ENCODE data around the gene TFEC. TPM values are rescaled to one million over a fixed set of nuclear protein-coding genes. Genes with fewer than 3 reads are reported as not detected.

The TFEC gene
- polyA plus RNA-seq, 1 of the 3 experiments (the other 2 are of a cell fraction) = not detected

DNA sequence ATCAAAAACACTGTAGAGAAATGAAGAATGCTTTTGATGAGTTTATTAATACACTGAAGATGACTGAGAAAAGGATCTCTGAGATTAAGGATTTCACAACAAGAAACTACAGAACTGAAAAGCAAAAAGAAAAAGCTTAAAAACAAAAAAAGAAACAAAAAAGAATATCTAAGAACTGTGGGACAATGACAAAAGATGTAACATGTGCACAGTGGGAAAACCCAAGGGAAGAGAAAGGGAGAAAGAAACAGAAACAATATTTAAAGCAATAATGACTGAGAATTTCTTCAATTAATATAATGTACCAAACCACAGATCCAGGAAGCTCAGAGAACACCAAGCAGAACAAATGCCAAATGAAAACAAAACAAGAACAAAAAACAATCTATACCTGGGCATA, 42.2 kb downstream of the TFEC start:
- CTCF ChIA-PET = no interaction called here
- Histone ChIP-seq H3K9me2 (no peaks in the 10 kb centered on the region), H3F3A (replicated peaks; ENCODE audit: insufficient read depth) (no peaks in the 10 kb centered on the region), H3K4me3 (ENCODE audit: low read depth in 2 of 2, low read length in 1 of 2) (no peak overlapping the region), H3K79me2 (ENCODE audit: insufficient read depth) (no peaks in the 10 kb centered on the region), H3K9ac (no peak overlapping the region), H3K36me3 (replicated peaks in 1 of 2; ENCODE audit: control insufficient read depth in 1 of 2, insufficient read depth in 2 of 2, low read length in 1 of 2) (no peaks in the 10 kb centered on the region), H3K4me2 (no peak overlapping the region), H2AFZ (ENCODE audit: low read depth) (no peak overlapping the region), H3K27me3 (ENCODE audit: insufficient read depth) (no peaks in the 10 kb centered on the region), H3K4me1 (ENCODE audit: control insufficient read depth in 1 of 2, insufficient read depth in 2 of 2, low read depth in 1 of 2, low read length in 1 of 2) (no peaks in the 10 kb centered on the region; a peak in 1 of 4 replicates), H4K20me1 (ENCODE audit: insufficient read depth) (no peaks in the 10 kb centered on the region), H3K9me3 (no peaks in the 10 kb centered on the region), H3K27ac (ENCODE audit: low read depth in 2 of 2, low read length in 1 of 2) (no peak overlapping the region)
- DNase-seq = no peak
- POLR2A ChIA-PET = no interaction called here
- no peak for TF ChIP-seq ELF1 (IDR thresholded peaks at IDR 0.05)
- TF ChIP-seq GABPA (IDR thresholded peaks at IDR 0.05; ENCODE audit: low read depth) = no peak
- TF ChIP-seq MEF2A (IDR thresholded peaks at IDR 0.05; ENCODE audit: borderline replicate concordance, low read depth) = no peak
- TF ChIP-seq RAD21 (IDR thresholded peaks at IDR 0.05; ENCODE audit: low read length) = no peak
- TF ChIP-seq, protein P1, sequence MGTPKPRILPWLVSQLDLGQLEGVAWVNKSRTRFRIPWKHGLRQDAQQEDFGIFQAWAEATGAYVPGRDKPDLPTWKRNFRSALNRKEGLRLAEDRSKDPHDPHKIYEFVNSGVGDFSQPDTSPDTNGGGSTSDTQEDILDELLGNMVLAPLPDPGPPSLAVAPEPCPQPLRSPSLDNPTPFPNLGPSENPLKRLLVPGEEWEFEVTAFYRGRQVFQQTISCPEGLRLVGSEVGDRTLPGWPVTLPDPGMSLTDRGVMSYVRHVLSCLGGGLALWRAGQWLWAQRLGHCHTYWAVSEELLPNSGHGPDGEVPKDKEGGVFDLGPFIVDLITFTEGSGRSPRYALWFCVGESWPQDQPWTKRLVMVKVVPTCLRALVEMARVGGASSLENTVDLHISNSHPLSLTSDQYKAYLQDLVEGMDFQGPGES (IDR thresholded peaks at IDR 0.05; ENCODE audit: low read depth, low read length) = no peak
- no peak for TF ChIP-seq TEAD4 (IDR thresholded peaks at IDR 0.05; ENCODE audit: borderline replicate concordance, insufficient read depth)
- no peak for TF ChIP-seq FOXM1 (IDR thresholded peaks at IDR 0.05; ENCODE audit: low read depth)
- TF ChIP-seq NFIC (IDR thresholded peaks at IDR 0.05; ENCODE audit: borderline replicate concordance) = no peak
- no peak for TF ChIP-seq SIN3A (IDR thresholded peaks at IDR 0.05; ENCODE audit: borderline replicate concordance, low read depth, low read length)
- TF ChIP-seq, protein P2, sequence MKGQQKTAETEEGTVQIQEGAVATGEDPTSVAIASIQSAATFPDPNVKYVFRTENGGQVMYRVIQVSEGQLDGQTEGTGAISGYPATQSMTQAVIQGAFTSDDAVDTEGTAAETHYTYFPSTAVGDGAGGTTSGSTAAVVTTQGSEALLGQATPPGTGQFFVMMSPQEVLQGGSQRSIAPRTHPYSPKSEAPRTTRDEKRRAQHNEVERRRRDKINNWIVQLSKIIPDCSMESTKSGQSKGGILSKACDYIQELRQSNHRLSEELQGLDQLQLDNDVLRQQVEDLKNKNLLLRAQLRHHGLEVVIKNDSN (IDR thresholded peaks at IDR 0.05; ENCODE audit: borderline replicate concordance, low read depth) = no peak
- no peak for TF ChIP-seq TAF1 (IDR thresholded peaks at IDR 0.05; ENCODE audit: borderline replicate concordance, low read depth, low read length)
- TF ChIP-seq GATA2 (CRISPR knock-in tag; IDR thresholded peaks at IDR 0.05) = no peak
- TF ChIP-seq, protein P3, sequence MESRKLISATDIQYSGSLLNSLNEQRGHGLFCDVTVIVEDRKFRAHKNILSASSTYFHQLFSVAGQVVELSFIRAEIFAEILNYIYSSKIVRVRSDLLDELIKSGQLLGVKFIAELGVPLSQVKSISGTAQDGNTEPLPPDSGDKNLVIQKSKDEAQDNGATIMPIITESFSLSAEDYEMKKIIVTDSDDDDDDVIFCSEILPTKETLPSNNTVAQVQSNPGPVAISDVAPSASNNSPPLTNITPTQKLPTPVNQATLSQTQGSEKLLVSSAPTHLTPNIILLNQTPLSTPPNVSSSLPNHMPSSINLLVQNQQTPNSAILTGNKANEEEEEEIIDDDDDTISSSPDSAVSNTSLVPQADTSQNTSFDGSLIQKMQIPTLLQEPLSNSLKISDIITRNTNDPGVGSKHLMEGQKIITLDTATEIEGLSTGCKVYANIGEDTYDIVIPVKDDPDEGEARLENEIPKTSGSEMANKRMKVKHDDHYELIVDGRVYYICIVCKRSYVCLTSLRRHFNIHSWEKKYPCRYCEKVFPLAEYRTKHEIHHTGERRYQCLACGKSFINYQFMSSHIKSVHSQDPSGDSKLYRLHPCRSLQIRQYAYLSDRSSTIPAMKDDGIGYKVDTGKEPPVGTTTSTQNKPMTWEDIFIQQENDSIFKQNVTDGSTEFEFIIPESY (IDR thresholded peaks at IDR 0.05; ENCODE audit: borderline replicate concordance, low read depth) = no peak
- TF ChIP-seq, protein P4, sequence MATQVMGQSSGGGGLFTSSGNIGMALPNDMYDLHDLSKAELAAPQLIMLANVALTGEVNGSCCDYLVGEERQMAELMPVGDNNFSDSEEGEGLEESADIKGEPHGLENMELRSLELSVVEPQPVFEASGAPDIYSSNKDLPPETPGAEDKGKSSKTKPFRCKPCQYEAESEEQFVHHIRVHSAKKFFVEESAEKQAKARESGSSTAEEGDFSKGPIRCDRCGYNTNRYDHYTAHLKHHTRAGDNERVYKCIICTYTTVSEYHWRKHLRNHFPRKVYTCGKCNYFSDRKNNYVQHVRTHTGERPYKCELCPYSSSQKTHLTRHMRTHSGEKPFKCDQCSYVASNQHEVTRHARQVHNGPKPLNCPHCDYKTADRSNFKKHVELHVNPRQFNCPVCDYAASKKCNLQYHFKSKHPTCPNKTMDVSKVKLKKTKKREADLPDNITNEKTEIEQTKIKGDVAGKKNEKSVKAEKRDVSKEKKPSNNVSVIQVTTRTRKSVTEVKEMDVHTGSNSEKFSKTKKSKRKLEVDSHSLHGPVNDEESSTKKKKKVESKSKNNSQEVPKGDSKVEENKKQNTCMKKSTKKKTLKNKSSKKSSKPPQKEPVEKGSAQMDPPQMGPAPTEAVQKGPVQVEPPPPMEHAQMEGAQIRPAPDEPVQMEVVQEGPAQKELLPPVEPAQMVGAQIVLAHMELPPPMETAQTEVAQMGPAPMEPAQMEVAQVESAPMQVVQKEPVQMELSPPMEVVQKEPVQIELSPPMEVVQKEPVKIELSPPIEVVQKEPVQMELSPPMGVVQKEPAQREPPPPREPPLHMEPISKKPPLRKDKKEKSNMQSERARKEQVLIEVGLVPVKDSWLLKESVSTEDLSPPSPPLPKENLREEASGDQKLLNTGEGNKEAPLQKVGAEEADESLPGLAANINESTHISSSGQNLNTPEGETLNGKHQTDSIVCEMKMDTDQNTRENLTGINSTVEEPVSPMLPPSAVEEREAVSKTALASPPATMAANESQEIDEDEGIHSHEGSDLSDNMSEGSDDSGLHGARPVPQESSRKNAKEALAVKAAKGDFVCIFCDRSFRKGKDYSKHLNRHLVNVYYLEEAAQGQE (IDR thresholded peaks at IDR 0.05; ENCODE audit: low read depth, low read length) = no peak
- no peak for TF ChIP-seq NRF1 (IDR thresholded peaks at IDR 0.05; ENCODE audit: low read depth, low read length)
